Kasumi-1 (cell line): Measurements from ENCODE around the gene TTC7B.
"Not testable (repeated sequence)": the region's sequence is repeated elsewhere in the genome, so short reads cannot be mapped to it uniquely, and the experiment has no call there.

Experiments
- DNase-seq, 2 experiments: peaks; one replicate each; lab custom pipeline; 2025; lab: John Stamatoyannopoulos, UW

TTC7B gene

DNA sequence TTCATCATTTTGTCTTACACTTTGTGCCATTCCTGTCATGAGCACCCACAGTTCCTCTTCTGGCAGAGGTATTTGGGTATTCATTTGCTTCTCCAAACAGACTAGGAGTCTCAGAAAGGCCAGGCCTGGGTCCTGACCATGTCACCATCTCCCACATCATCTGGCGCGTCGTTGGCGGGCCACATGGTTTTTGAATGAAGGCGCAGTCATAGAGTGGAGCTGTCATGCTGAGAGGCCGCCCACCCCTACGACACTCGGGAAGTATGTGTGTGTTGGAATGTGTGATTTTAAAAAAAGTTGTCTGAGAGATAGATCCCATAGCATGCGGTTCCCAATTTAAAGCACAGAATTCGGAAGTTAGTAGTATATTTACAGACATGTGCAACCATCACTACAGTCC lies 15.6 kb upstream of the TTC7B start:
- no peak for DNase-seq

- DNase-seq: no peak
These were observed 14.9 kb upstream of the TTC7B start for GRCh38 chr14:90830931-90831701.

DNA sequence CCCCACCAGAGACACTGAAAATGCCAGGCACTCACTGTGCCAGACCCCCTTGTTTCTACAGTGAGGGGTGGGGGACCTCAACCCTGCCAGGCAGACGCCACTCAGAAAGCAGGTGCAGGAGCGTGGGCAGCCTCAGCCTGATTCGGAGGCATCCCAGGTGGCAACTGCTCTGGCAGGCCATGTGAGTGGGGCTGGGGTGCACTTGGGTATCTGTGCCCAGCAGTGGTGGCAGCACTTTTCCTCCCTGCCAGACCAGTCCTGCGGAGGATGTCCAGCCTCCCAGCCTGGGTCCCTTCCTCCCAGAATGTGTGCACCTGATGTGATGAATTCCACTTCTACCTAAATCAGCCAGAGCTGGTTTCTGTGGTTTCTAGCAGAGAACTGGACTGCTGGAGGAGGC lies 13.4 kb upstream of the TTC7B start:
- no peak for DNase-seq

DNA sequence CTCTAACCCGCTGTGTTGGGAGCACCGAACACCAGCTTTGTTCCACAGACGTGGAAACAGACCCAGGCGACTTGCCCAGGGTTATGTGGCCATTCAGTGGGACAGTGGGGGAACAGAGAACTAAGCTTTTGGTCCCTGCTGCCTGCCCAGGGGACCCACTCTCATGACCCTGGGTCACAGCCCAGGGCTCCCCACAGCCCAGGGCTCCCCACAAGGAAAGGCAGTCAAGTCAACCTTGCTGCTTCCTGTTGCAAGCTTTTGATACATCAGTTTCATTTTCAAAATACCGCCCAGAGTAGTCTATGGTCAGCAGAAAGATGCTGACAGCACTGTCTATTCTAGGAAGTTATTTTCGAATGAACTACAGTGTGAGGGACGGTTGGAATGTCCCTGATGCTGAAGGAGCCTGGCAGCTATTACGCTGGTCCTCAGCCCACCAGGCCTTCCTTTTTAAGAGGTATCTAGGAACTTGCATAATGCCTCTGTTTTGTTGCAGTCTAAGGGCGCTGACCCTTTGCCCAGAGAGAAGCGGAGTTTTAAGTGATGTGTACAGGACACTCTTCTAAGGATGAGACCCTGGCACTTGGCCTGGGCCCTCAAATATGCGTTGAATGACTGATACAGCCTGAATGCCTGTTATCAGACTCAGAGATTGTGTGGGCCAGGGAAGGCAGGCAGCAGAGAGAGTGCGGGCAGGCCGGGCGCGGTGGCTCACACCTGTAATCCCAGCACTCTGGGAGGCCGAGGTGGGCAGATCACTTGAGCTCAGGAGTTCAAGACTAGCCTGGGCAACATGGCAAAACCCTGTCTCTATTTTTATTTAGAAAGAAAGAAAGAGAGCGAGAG lies 12.6 kb upstream of the TTC7B start:
- no peak for DNase-seq

GRCh38 chr14:90827919-90828610 lies 11.8 kb upstream of the TTC7B start:
- DNase-seq: peak; percentile 91 to 93

DNA sequence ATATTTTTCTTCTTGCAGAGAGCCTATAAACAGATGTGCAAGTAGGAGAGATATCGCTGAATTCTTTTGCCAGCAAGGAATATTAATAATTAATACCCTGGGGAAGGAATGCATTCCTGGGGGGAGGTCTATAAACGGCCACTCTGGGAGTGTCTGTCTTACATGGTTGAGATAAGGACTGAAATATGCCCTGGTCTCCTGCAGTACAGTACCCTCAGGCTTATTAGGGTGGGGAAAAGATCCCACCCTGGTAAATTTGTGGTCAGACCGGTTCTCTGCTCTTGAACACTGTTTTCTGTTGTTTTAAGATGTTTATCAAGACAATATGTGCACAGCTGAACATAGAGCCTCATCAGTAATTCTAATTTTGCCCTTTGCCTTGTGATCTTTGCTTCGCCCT lies 7.3 kb upstream of the TTC7B start:
- DNase-seq: not testable (repeated sequence)

DNA sequence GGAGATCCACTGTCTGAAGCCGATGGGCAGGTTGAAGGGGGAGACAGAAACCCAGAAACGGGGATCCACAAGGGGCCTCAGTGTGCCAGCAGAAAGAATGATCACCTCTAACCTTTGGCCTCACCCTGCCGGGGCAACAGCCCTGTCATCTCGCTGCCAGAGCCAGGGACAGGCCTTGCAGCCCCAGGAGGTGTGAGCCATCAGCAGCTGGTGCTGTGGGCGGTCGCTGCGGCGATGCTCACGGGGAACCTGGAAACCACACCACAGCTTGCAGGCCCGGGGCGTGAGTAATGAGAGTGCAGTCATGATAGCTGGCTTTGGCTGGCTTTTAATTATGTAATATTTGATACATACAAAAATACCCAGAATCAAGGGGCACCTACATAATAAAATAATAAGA lies 4.7 kb upstream of the TTC7B start:
- DNase-seq: no peak

GRCh38 chr14:90819734-90820393 lies 3.6 kb upstream of the TTC7B start:
- no peak for DNase-seq

DNA sequence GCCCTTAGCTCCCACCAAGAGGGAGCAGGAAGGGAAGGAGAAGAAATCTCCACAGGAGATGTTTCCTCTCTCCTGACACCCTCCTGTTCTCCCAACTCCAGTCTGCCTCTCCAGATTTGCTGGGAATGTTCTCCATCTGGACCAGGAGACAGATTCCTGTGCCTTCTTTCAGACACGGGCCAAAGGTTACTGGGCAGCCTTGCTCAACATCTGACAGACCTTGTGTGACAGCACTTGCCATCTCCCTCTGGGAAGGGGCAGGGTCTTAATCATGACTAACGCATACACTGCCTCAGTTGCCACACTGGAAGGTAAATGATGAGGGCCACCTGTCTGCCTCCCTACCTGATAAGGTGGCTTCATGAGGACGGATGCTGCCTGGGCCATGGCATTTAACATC lies 2.5 kb upstream of the TTC7B start:
- no peak for DNase-seq

DNA sequence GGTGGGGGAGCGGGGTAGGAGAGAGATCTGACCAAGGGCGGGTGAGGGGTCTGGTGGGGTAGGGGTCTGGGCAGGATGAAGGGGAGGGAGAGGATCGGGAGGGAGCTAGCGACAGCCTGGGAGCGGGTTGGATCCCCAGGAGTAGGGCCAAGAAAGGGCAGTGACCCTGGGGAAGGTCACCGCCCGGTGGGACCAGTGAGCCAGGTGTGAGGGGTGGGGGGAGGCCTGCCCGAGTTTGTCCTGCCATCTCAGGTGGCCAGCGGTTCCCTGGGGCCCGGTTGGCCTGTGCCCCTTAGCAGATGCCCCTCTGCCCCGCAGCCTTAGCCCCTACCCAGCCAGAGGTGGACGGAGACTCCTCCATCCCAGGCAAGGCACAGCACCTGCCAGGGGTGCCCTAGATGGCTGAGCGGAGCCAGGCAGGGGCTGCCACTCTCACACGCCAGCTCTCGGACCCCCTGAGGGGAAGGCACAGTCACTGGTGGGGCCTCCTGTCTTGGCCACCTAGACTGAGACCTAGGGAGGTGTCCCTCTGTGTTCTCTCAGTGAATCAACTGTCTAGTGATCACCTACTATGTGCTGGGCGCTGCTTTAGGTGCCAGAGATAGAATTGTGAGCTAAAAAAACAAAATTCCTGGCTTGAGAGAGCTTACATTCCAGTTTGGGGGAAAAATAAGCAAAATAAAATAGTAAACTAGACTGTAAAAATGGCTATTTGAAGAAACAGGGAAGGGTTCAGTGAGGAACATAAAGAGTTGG lies 629 bp upstream of the TTC7B start:
- no peak for DNase-seq

DNA sequence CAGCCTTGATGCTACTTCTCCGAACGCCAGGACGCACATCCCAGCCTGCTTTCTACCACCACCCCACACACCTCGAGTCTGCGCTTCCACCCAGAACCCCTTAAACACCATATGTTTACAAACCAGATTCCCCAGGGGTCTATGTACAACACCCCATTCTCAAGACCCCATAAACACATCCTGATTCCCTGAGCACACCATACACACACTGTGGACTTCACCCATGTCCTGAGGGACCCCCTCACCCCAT lies 733 bp downstream of the TTC7B start:
- DNase-seq: no peak

- DNase-seq: no peak
These were observed 1.2 kb downstream of the TTC7B start for GRCh38 chr14:90814806-90815571.

- DNase-seq: no peak
These were observed 2.8 kb downstream of the TTC7B start for GRCh38 chr14:90813442-90813841.

DNA sequence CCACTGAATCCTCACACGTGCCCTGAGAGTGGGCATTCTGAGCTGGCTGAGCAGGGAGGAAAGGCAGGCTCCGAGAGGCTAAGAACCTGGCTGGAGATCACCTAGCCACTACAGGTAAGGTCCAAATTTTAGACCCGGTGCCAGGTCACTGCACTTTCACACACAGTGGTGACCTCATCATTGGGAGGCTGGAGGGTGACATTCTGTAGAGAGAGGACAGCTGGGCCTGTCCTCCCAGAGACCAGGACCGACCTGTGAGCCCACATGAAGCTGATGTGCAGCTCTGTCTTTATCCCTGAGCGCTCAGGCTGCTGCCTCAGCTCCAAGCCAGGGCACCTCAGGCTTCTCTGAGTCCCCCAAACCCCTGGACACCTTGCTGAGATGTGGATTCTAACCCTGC lies 4.1 kb downstream of the TTC7B start:
- DNase-seq: no peak

DNA sequence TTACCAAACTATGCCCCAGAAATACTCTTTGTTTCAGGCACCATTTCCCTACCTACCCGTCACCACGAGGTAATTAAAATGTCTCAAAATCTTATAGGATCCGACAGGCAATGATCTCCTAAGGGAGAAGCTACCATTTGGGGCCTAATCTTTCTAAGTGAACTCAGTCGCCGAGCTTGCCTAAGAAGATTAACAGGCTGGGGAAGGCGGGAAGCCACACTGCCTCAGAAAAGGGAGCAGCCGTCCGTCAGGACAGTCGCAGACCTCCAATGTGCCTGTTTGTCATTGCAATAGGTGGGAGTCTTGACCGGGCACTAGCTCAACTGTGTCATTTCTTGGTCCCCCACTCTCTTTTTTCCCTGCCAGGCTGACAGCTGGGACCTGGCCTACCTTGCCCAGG lies 4.6 kb downstream of the TTC7B start:
- DNase-seq: no peak

GRCh38 chr14:90810806-90811205 lies 5.4 kb downstream of the TTC7B start:
- no peak for DNase-seq

GRCh38 chr14:90809530-90810312 lies 6.5 kb downstream of the TTC7B start:
- no peak for DNase-seq

GRCh38 chr14:90808759-90809529 lies 7.3 kb downstream of the TTC7B start:
- no peak for DNase-seq

DNA sequence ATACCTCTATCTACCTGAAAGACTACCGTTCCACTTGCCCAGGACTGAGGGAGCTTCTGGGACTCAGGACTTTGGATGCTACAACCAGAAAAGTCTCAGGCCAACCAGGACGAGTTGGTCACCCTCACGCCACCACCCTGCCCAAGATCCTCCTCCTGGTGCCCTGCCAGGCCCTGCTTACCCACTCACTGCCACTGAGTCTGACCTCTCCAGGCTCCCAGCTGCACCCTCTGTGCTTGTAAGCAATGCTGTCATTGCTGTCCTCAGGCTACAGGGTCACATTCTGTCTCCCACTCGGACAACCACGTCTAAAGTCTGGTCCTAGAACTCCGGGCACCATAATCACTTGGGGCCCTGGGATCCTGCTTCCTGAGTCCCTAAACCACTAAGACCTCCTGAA lies 9.2 kb downstream of the TTC7B start:
- no peak for DNase-seq
